Tibial nerve (tissue), 3 donors: ENCODE data around the gene RHOT1.

ENCODE experiments used
- CTCF ChIP-seq, 5 experiments: fragments of 200-600 bp in 3 of 5; fragments of 450-650 bp in 2 of 5; sonication (generic) in 3 of 5; IDR thresholded peaks; one replicate each; pipeline ENCODE4 v1.5.1; 2016 to 2019; ENCODE audit warnings: antibody characterized with exemption in 5 of 5, mild to moderate bottlenecking in 3 of 5, moderate library complexity in 2 of 5
- POLR2A ChIP-seq, 2 donors: fragments of 450-650 bp; IDR thresholded peaks; one replicate each; pipeline ENCODE4 v1.6.1; 2017; ENCODE audit warnings: antibody characterized with exemption in 2 of 2, mild to moderate bottlenecking in 2 of 2, moderate library complexity in 2 of 2

DNA sequence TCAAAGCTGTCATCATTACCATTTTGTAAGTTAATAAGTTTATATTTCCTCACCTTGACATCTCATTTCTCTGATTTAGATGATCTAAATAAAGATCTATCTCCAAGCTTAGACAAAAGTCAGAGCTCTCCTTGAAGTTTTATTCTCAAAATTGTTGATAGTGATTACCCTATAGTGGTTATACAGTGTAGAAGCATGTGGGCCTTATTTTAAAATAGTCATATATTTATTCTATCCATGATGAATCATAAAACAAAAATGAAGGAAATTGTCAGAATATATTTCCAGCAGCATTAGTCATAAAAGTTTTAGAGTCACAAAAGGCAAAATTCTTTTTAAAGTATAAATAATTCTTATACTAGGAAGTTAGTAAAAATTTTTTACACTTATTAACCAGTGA, 49.0 kb downstream of the RHOT1 start:
- TF ChIP-seq CTCF (IDR thresholded peaks at IDR 0.05) = no peak
- no peak for TF ChIP-seq POLR2A (IDR thresholded peaks at IDR 0.05)
